HEK293 (cell line): ENCODE measurements around the gene SFRP5.

Experiments used
- CTCF ChIA-PET: fragments of 350-600 bp; formaldehyde crosslinking; extraction: SDS; loops from one replicate; lab custom pipeline; 2021; ENCODE audit warnings: antibody characterized with exemption; lab: Yijun Ruan, JAX
- POLR2A ChIA-PET: fragments of 300-600 bp; formaldehyde crosslinking; extraction: SDS; loops from one replicate; lab custom pipeline; 2020; ENCODE audit warnings: antibody characterized with exemption, inconsistent platforms; lab: Yijun Ruan, JAX
- H3K27ac ChIP-seq: fragments of 200-500 bp; sonication (Bioruptor generic); 2 replicates; pipeline ENCODE4 v1.5.1; 2014; ENCODE audit warnings: low read depth, low read length, control low read depth, inconsistent platforms; ENCODE audit errors: extremely low read depth
- H3K36me3 ChIP-seq, 2 experiments: fragments of 200-500 bp in 1 of 2; sonication (Bioruptor generic) in 1 of 2; 1 replicate in 1 of 2; 2 replicates in 1 of 2; pipeline ENCODE4 v1.5.1; 2014 to 2017; ENCODE audit warnings: inconsistent platforms in 2 of 2, low read length in 2 of 2; ENCODE audit not compliant: control insufficient read depth in 2 of 2, insufficient read depth in 1 of 2
- H3K4me1 ChIP-seq: fragments of 200-500 bp; sonication (Bioruptor generic); 2 replicates; pipeline ENCODE4 v1.5.1; 2014; ENCODE audit warnings: mild to moderate bottlenecking, low read length, inconsistent platforms; ENCODE audit not compliant: control insufficient read depth, insufficient read depth
- H3K4me3 ChIP-seq: 2 replicates; pipeline ENCODE4 v1.5.1; 2011; ENCODE audit warnings: low read depth, mild to moderate bottlenecking, control low read depth, low read length, moderate library complexity
- H3K9me3 ChIP-seq: fragments of 200-500 bp; sonication (Bioruptor generic); 2 replicates; pipeline ENCODE4 v1.5.1; 2014; ENCODE audit warnings: low read depth, low read length, inconsistent platforms; ENCODE audit not compliant: control insufficient read depth, insufficient read depth
- HOXD13 ChIP-seq: sonication (generic); formaldehyde crosslinking; IDR thresholded peaks from 2 replicates; pipeline ENCODE4 v1.8.0; 2022; ENCODE audit warnings: missing genetic modification reagents, borderline replicate concordance
- PRDM4 ChIP-seq: fragments of 450-650 bp; formaldehyde crosslinking; IDR thresholded peaks from 2 replicates; pipeline ENCODE4 v1.5.1; 2017; ENCODE audit warnings: missing biosample characterization, missing genetic modification characterization
- SCRT1 ChIP-seq: fragments of 450-650 bp; formaldehyde crosslinking; IDR thresholded peaks from 2 replicates; pipeline ENCODE4 v1.5.1; 2016; ENCODE audit warnings: missing biosample characterization, missing genetic modification characterization, borderline replicate concordance
- SETDB1 ChIP-seq: IDR thresholded peaks from one replicate; pipeline ENCODE4 v1.6.1; 2017; ENCODE audit warnings: mild to moderate bottlenecking, low read length, moderate library complexity, mixed read lengths; ENCODE audit not compliant: insufficient read length
- TCF7L2 ChIP-seq: IDR thresholded peaks from 2 replicates; pipeline ENCODE4 v1.6.1; 2011; ENCODE audit warnings: low read depth, mild to moderate bottlenecking, inconsistent platforms, low read length, moderate library complexity, borderline replicate concordance
- ZBTB20 ChIP-seq: fragments of 450-650 bp; formaldehyde crosslinking; IDR thresholded peaks from 2 replicates; pipeline ENCODE4 v1.5.1; 2016; ENCODE audit warnings: missing biosample characterization, missing genetic modification characterization
- ZIC2 ChIP-seq: fragments of 450-650 bp; formaldehyde crosslinking; IDR thresholded peaks from 2 replicates; pipeline ENCODE4 v1.5.1; 2016; ENCODE audit warnings: missing biosample characterization, missing genetic modification characterization
- ZNF114 ChIP-seq: fragments of 450-650 bp; formaldehyde crosslinking; IDR thresholded peaks from 2 replicates; pipeline ENCODE4 v1.5.0; 2017; ENCODE audit warnings: missing biosample characterization, missing genetic modification characterization
- ZNF146 ChIP-seq: fragments of 450-650 bp; formaldehyde crosslinking; IDR thresholded peaks from 2 replicates; pipeline ENCODE4 v1.5.1; 2016; ENCODE audit warnings: missing biosample characterization, missing genetic modification characterization
- ZNF24 ChIP-seq: fragments of 450-650 bp; formaldehyde crosslinking; IDR thresholded peaks from 2 replicates; pipeline ENCODE4 v1.5.1; 2016; ENCODE audit warnings: missing biosample characterization, missing genetic modification characterization
- ZNF501 ChIP-seq: fragments of 450-650 bp; formaldehyde crosslinking; IDR thresholded peaks from 2 replicates; pipeline ENCODE4 v1.5.1; 2016; ENCODE audit warnings: missing biosample characterization, missing genetic modification characterization
- ZNF530 ChIP-seq: fragments of 450-650 bp; formaldehyde crosslinking; IDR thresholded peaks from 2 replicates; pipeline ENCODE4 v1.5.1; 2016; ENCODE audit warnings: low read depth, missing biosample characterization, missing genetic modification characterization
- ZNF624 ChIP-seq: fragments of 450-650 bp; formaldehyde crosslinking; IDR thresholded peaks from 2 replicates; pipeline ENCODE4 v1.5.1; 2017; ENCODE audit warnings: missing biosample characterization, missing genetic modification characterization
- ZNF626 ChIP-seq: fragments of 450-650 bp; sonication (Bioruptor Pico); formaldehyde crosslinking; IDR thresholded peaks from 2 replicates; pipeline ENCODE4 v1.5.1; 2018; ENCODE audit warnings: missing biosample characterization, missing genetic modification characterization, inconsistent platforms
- ZNF629 ChIP-seq: fragments of 450-650 bp; formaldehyde crosslinking; IDR thresholded peaks from 2 replicates; pipeline ENCODE4 v1.5.1; 2017; ENCODE audit warnings: missing biosample characterization, missing genetic modification characterization
- ZNF660 ChIP-seq: fragments of 450-650 bp; IDR thresholded peaks from 2 replicates; pipeline ENCODE4 v1.5.1; 2018; ENCODE audit warnings: missing biosample characterization, mild to moderate bottlenecking, missing genetic modification characterization
- ZNF837 ChIP-seq: fragments of 450-650 bp; formaldehyde crosslinking; IDR thresholded peaks from 2 replicates; pipeline ENCODE4 v1.5.1; 2016; ENCODE audit warnings: missing biosample characterization, missing genetic modification characterization
- TF ChIP-seq, protein P1 (sequence below): fragments of 450-650 bp; formaldehyde crosslinking; IDR thresholded peaks from 2 replicates; pipeline ENCODE4 v1.5.1; 2016; ENCODE audit warnings: missing biosample characterization, missing genetic modification characterization
- TF ChIP-seq, protein P2 (sequence below): fragments of 450-650 bp; formaldehyde crosslinking; IDR thresholded peaks from 2 replicates; pipeline ENCODE4 v1.5.1; 2017; ENCODE audit warnings: missing biosample characterization, missing genetic modification characterization

SFRP5 gene

GRCh38 chr10:97801422-97801821, 29.6 kb upstream of the SFRP5 start:
- CTCF ChIA-PET = interaction anchor here (0.7 to 2.2 kb wide), 2 partner anchors 9 to 69 kb away, joined by 3 to 22 read pairs; no protein-coding TSS in a partner anchor
- no peaks in the 10 kb centered on the region for H3K4me1 ChIP-seq
- no peaks in the 10 kb centered on the region; the same call in 1 of the 2 replicates for H3K9me3 ChIP-seq
- H3K27ac ChIP-seq = no peak overlapping the region
- H3K4me3 ChIP-seq = no peak overlapping the region
- POLR2A ChIA-PET = no interaction called here
- H3K36me3 ChIP-seq = no peaks in the 10 kb centered on the region
- no peak for TF ChIP-seq ZNF501 (tag by site-specific recombination)
- no peak for TF ChIP-seq ZNF146 (tag by site-specific recombination)
- TF ChIP-seq, all 188 proteins: peak for 0

- TF ChIP-seq, protein P1, sequence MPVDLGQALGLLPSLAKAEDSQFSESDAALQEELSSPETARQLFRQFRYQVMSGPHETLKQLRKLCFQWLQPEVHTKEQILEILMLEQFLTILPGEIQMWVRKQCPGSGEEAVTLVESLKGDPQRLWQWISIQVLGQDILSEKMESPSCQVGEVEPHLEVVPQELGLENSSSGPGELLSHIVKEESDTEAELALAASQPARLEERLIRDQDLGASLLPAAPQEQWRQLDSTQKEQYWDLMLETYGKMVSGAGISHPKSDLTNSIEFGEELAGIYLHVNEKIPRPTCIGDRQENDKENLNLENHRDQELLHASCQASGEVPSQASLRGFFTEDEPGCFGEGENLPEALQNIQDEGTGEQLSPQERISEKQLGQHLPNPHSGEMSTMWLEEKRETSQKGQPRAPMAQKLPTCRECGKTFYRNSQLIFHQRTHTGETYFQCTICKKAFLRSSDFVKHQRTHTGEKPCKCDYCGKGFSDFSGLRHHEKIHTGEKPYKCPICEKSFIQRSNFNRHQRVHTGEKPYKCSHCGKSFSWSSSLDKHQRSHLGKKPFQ (tag by site-specific recombination) = no peak
- TF ChIP-seq ZIC2 (tag by site-specific recombination) = peak; percentile 87
- no peak overlapping the region for H3K27ac ChIP-seq
- H3K9me3 ChIP-seq = no peaks in the 10 kb centered on the region; the same call in 1 of the 2 replicates
- CTCF ChIA-PET = interaction anchor here (2.2 kb wide), 1 partner anchor 8 kb away, joined by 22 read pairs; no protein-coding TSS in a partner anchor
- no peaks in the 10 kb centered on the region for H3K36me3 ChIP-seq
- POLR2A ChIA-PET = no interaction called here
- no peak overlapping the region for H3K4me3 ChIP-seq
- no peaks in the 10 kb centered on the region for H3K4me1 ChIP-seq
Observed at GRCh38 chr10:97800474-97800873, 28.7 kb upstream of the SFRP5 start.

GRCh38 chr10:97798958-97799610, 27.3 kb upstream of the SFRP5 start:
- H3K27ac ChIP-seq = no peak overlapping the region
- H3K4me1 ChIP-seq = no peaks in the 10 kb centered on the region
- CTCF ChIA-PET = interaction anchor here (0.7 to 13.9 kb wide), 2 partner anchors 13 to 71 kb away, joined by 10 to 167 read pairs; no protein-coding TSS in a partner anchor
- POLR2A ChIA-PET = no interaction called here
- no peak overlapping the region for H3K4me3 ChIP-seq
- no peaks in the 10 kb centered on the region; the same call in 1 of the 2 replicates for H3K9me3 ChIP-seq
- no peaks in the 10 kb centered on the region for H3K36me3 ChIP-seq
- TF ChIP-seq HOXD13 (no peak), SETDB1 (peak; percentile 37)

DNA sequence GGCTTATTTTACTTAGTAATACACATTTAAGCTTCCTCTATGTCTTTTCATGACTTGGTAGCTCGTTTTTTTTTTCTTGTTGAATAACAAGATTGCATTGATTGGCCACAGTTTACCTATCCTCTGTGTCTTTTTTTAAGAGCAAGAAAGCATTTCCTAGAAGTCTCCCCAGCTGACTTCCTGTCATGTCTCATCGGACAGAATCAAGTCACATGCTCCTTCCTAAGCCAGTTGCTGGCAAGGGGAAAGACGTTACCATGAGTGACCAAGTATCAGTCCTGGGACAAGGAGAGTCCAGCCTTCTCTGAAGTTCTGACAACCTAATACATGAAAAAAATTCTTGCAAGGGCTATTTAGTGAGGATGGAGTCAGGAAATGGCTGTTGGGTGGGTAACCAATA, 24.9 kb upstream of the SFRP5 start:
- ChIA-PET CTCF (interaction anchor here (0.6 to 13.9 kb wide), 4 partner anchors 11 to 120 kb away, joined by 3 to 167 read pairs (median 4); no protein-coding TSS in a partner anchor), POLR2A (interaction anchor here (0.6 kb wide), 1 partner anchor 150 kb away, joined by 3 read pairs; no protein-coding TSS in a partner anchor)
- no peak overlapping the region for H3K27ac ChIP-seq
- H3K36me3 ChIP-seq = no peaks in the 10 kb centered on the region
- no peaks in the 10 kb centered on the region for H3K4me1 ChIP-seq
- no peak overlapping the region for H3K4me3 ChIP-seq
- H3K9me3 ChIP-seq = no peaks in the 10 kb centered on the region; the same call in 1 of the 2 replicates
- no peak for TF ChIP-seq ZNF660 (tag by site-specific recombination)
- no peak for TF ChIP-seq ZNF530
- no peak for TF ChIP-seq ZNF24
- no peak for TF ChIP-seq ZNF624 (tag by site-specific recombination)
- no peak for TF ChIP-seq ZNF837 (tag by site-specific recombination)
- no peak for TF ChIP-seq TCF7L2
- TF ChIP-seq, protein P2, sequence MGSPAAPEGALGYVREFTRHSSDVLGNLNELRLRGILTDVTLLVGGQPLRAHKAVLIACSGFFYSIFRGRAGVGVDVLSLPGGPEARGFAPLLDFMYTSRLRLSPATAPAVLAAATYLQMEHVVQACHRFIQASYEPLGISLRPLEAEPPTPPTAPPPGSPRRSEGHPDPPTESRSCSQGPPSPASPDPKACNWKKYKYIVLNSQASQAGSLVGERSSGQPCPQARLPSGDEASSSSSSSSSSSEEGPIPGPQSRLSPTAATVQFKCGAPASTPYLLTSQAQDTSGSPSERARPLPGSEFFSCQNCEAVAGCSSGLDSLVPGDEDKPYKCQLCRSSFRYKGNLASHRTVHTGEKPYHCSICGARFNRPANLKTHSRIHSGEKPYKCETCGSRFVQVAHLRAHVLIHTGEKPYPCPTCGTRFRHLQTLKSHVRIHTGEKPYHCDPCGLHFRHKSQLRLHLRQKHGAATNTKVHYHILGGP = no peak
- TF ChIP-seq ZNF626 (tag by site-specific recombination) = no peak
- no peak for TF ChIP-seq ZBTB20
- TF ChIP-seq ZNF629 = no peak
- no peak for TF ChIP-seq PRDM4 (tag by site-specific recombination)
- TF ChIP-seq ZNF114 (tag by site-specific recombination) = no peak
- TF ChIP-seq SCRT1 = no peak
- no peak for TF ChIP-seq ZNF501 (tag by site-specific recombination)
